Stimulated activated effector memory CD8-positive, alpha-beta T cell treated with anti-CD3 and anti-CD28 coated beads, Interleukin-12 subunit alpha, Interleukin-12 subunit beta, amount 100 ng/mL, for 72 hours (primary cell): ENCODE measurements around the gene BAZ2B.
A peak's percentile ranks its signal among the peaks of the same experiment; 100 is the strongest.

ENCODE experiments used
- ATAC-seq: fragments of 150-1000 bp; cut with Tn5 transposase; 2 replicates; pipeline ENCODE4 v1.10.0; 2021
- DNase-seq, 2 donors: peaks; one replicate each; pipeline ENCODE4 v3.0.0; 2021 to 2022; ENCODE audit warnings: low spot score in 2 of 2
- H3K27ac Mint-ChIP-seq: one replicate; pipeline ENCODE4 v1.8.0; 2022; ENCODE audit warnings: mild to moderate bottlenecking, mixed read lengths
- H3K36me3 Mint-ChIP-seq: one replicate; pipeline ENCODE4 v1.8.0; 2022; ENCODE audit warnings: mild to moderate bottlenecking, mixed read lengths
- H3K4me1 Mint-ChIP-seq: one replicate; pipeline ENCODE4 v1.8.0; 2022; ENCODE audit warnings: mixed read lengths
- H3K4me3 Mint-ChIP-seq: one replicate; pipeline ENCODE4 v1.8.0; 2022; ENCODE audit warnings: mild to moderate bottlenecking, mixed read lengths
- H3K9me3 Mint-ChIP-seq: one replicate; pipeline ENCODE4 v1.8.0; 2022; ENCODE audit warnings: mixed read lengths

BAZ2B gene

GRCh38 chr2:159506202-159506601, 110.1 kb downstream of the BAZ2B start:
- DNase-seq (no peak), ATAC-seq (no peak)
- H3K9me3 Mint-ChIP-seq, result no peaks in the 10 kb centered on the region
- H3K27ac Mint-ChIP-seq, result peak overlapping the region; percentile 51
- peaks cover 18% of the 10 kb centered on the region for H3K4me1 Mint-ChIP-seq
- no peaks in the 10 kb centered on the region for H3K36me3 Mint-ChIP-seq
- peak overlapping the region; percentile 4 for H3K4me3 Mint-ChIP-seq

GRCh38 chr2:159505196-159505595, 111.2 kb downstream of the BAZ2B start:
- H3K9me3 Mint-ChIP-seq, result peaks cover 1% of the 10 kb centered on the region
- H3K4me1 Mint-ChIP-seq, result peaks cover 18% of the 10 kb centered on the region
- ATAC-seq (no peak), DNase-seq (no peak)
- H3K27ac Mint-ChIP-seq, result no peak overlapping the region
- H3K36me3 Mint-ChIP-seq, result no peaks in the 10 kb centered on the region
- no peak overlapping the region for H3K4me3 Mint-ChIP-seq

- DNase-seq, result no peak
- Mint-ChIP-seq H3K4me1 (peaks cover 19% of the 10 kb centered on the region), H3K4me3 (no peak overlapping the region), H3K36me3 (no peaks in the 10 kb centered on the region), H3K27ac (no peak overlapping the region), H3K9me3 (peaks cover 7% of the 10 kb centered on the region)
- no peak for ATAC-seq
Observed at GRCh38 chr2:159501743-159502142, 114.6 kb downstream of the BAZ2B start.

GRCh38 chr2:159497847-159498246, 118.5 kb downstream of the BAZ2B start:
- peak overlapping the region; percentile 88 for H3K27ac Mint-ChIP-seq
- H3K4me3 Mint-ChIP-seq, result no peak overlapping the region
- ATAC-seq (peak; percentile 59), DNase-seq (no peak)
- peaks cover 11% of the 10 kb centered on the region for H3K4me1 Mint-ChIP-seq
- H3K36me3 Mint-ChIP-seq, result no peaks in the 10 kb centered on the region
- H3K9me3 Mint-ChIP-seq, result peaks cover 7% of the 10 kb centered on the region

- peaks cover 7% of the 10 kb centered on the region for H3K9me3 Mint-ChIP-seq
- H3K4me1 Mint-ChIP-seq, result peaks cover 11% of the 10 kb centered on the region
- DNase-seq (no peak), ATAC-seq (peak; percentile 58)
- no peak overlapping the region for H3K4me3 Mint-ChIP-seq
- no peaks in the 10 kb centered on the region for H3K36me3 Mint-ChIP-seq
- peak overlapping the region; percentile 88 for H3K27ac Mint-ChIP-seq
Observed at GRCh38 chr2:159497256-159497655, 119.1 kb downstream of the BAZ2B start.

GRCh38 chr2:159489476-159489875, 126.9 kb downstream of the BAZ2B start:
- no peaks in the 10 kb centered on the region for H3K36me3 Mint-ChIP-seq
- DNase-seq (no peak), ATAC-seq (no peak)
- H3K4me3 Mint-ChIP-seq, result no peak overlapping the region
- H3K27ac Mint-ChIP-seq, result no peak overlapping the region
- H3K9me3 Mint-ChIP-seq, result no peaks in the 10 kb centered on the region
- no peaks in the 10 kb centered on the region for H3K4me1 Mint-ChIP-seq

- DNase-seq (no peak), ATAC-seq (no peak)
- H3K4me3 Mint-ChIP-seq, result no peak overlapping the region
- H3K36me3 Mint-ChIP-seq, result no peaks in the 10 kb centered on the region
- H3K9me3 Mint-ChIP-seq, result no peaks in the 10 kb centered on the region
- H3K4me1 Mint-ChIP-seq, result no peaks in the 10 kb centered on the region
- H3K27ac Mint-ChIP-seq, result no peak overlapping the region
Observed at GRCh38 chr2:159484532-159484931, 131.8 kb downstream of the BAZ2B start.

- H3K4me3 Mint-ChIP-seq, result no peak overlapping the region
- H3K4me1 Mint-ChIP-seq, result no peaks in the 10 kb centered on the region
- peaks cover 7% of the 10 kb centered on the region for H3K9me3 Mint-ChIP-seq
- ATAC-seq (no peak), DNase-seq (no peak)
- H3K36me3 Mint-ChIP-seq, result peaks cover 13% of the 10 kb centered on the region
- no peak overlapping the region for H3K27ac Mint-ChIP-seq
Observed at GRCh38 chr2:159476329-159476728, 140.0 kb downstream of the BAZ2B start.

- peaks cover 4% of the 10 kb centered on the region for H3K4me1 Mint-ChIP-seq
- ATAC-seq (no peak), DNase-seq (no peak)
- peaks cover 13% of the 10 kb centered on the region for H3K36me3 Mint-ChIP-seq
- no peak overlapping the region for H3K27ac Mint-ChIP-seq
- no peak overlapping the region for H3K4me3 Mint-ChIP-seq
- peaks cover 7% of the 10 kb centered on the region for H3K9me3 Mint-ChIP-seq
Observed at GRCh38 chr2:159475793-159476192, 140.6 kb downstream of the BAZ2B start.

- ATAC-seq (no peak), DNase-seq (no peak)
- peaks cover 6% of the 10 kb centered on the region for H3K36me3 Mint-ChIP-seq
- H3K27ac Mint-ChIP-seq, result no peak overlapping the region
- H3K4me1 Mint-ChIP-seq, result peaks cover 16% of the 10 kb centered on the region
- H3K9me3 Mint-ChIP-seq, result peaks cover 7% of the 10 kb centered on the region
- H3K4me3 Mint-ChIP-seq, result no peak overlapping the region
Observed at GRCh38 chr2:159471340-159471739, 145.0 kb downstream of the BAZ2B start.

GRCh38 chr2:159468257-159468656, 148.1 kb downstream of the BAZ2B start:
- peaks cover 16% of the 10 kb centered on the region for H3K4me1 Mint-ChIP-seq
- H3K36me3 Mint-ChIP-seq, result no peaks in the 10 kb centered on the region
- H3K27ac Mint-ChIP-seq, result no peak overlapping the region
- ATAC-seq, result no peak
- DNase-seq, result no peak
- no peak overlapping the region for H3K4me3 Mint-ChIP-seq
- H3K9me3 Mint-ChIP-seq, result peaks cover under 1% of the 10 kb centered on the region

GRCh38 chr2:159462961-159463360, 153.4 kb downstream of the BAZ2B start:
- DNase-seq (no peak), ATAC-seq (no peak)
- H3K27ac Mint-ChIP-seq, result no peak overlapping the region
- H3K36me3 Mint-ChIP-seq, result no peaks in the 10 kb centered on the region
- peaks cover 20% of the 10 kb centered on the region for H3K4me1 Mint-ChIP-seq
- H3K4me3 Mint-ChIP-seq, result no peak overlapping the region
- no peaks in the 10 kb centered on the region for H3K9me3 Mint-ChIP-seq

GRCh38 chr2:159462201-159462785, 154.1 kb downstream of the BAZ2B start:
- DNase-seq, result no peak
- no peak overlapping the region for H3K27ac Mint-ChIP-seq

GRCh38 chr2:159461076-159461475, 155.3 kb downstream of the BAZ2B start:
- H3K27ac Mint-ChIP-seq, result no peak overlapping the region
- no peaks in the 10 kb centered on the region for H3K36me3 Mint-ChIP-seq
- DNase-seq (no peak), ATAC-seq (no peak)
- H3K9me3 Mint-ChIP-seq, result no peaks in the 10 kb centered on the region
- no peak overlapping the region for H3K4me3 Mint-ChIP-seq
- H3K4me1 Mint-ChIP-seq, result peaks cover 32% of the 10 kb centered on the region

More at GRCh38 chr2:159462201-159462785, 154.1 kb downstream of the BAZ2B start:
- H3K4me3 Mint-ChIP-seq, result no peak overlapping the region
- no peaks in the 10 kb centered on the region for H3K36me3 Mint-ChIP-seq
- no peaks in the 10 kb centered on the region for H3K9me3 Mint-ChIP-seq
- peaks cover 22% of the 10 kb centered on the region for H3K4me1 Mint-ChIP-seq
- ATAC-seq, result peak; percentile 83

GRCh38 chr2:159460227-159460626, 156.1 kb downstream of the BAZ2B start:
- ATAC-seq (no peak), DNase-seq (no peak)
- Mint-ChIP-seq H3K27ac (no peak overlapping the region), H3K4me3 (no peak overlapping the region), H3K4me1 (peaks cover 32% of the 10 kb centered on the region), H3K9me3 (no peaks in the 10 kb centered on the region), H3K36me3 (no peaks in the 10 kb centered on the region)

- ATAC-seq, result peak; percentile 52
- no peaks in the 10 kb centered on the region for H3K36me3 Mint-ChIP-seq
- no peak overlapping the region for H3K27ac Mint-ChIP-seq
- DNase-seq, result no peak
- H3K4me3 Mint-ChIP-seq, result no peak overlapping the region
- H3K9me3 Mint-ChIP-seq, result no peaks in the 10 kb centered on the region
- peaks cover 32% of the 10 kb centered on the region for H3K4me1 Mint-ChIP-seq
Observed at GRCh38 chr2:159459279-159459678, 157.1 kb downstream of the BAZ2B start.

GRCh38 chr2:159457589-159457988, 158.8 kb downstream of the BAZ2B start:
- ATAC-seq (no peak), DNase-seq (no peak)
- Mint-ChIP-seq H3K4me3 (no peak overlapping the region), H3K36me3 (no peaks in the 10 kb centered on the region), H3K9me3 (no peaks in the 10 kb centered on the region), H3K4me1 (peaks cover 32% of the 10 kb centered on the region), H3K27ac (peak overlapping the region; percentile 7)
